ENCODE data around the gene PFKL.
"Not testable (repeated sequence)": the region's sequence is repeated elsewhere in the genome, so short reads cannot be mapped to it uniquely, and the experiment has no call there.

Gene PFKL

DNA sequence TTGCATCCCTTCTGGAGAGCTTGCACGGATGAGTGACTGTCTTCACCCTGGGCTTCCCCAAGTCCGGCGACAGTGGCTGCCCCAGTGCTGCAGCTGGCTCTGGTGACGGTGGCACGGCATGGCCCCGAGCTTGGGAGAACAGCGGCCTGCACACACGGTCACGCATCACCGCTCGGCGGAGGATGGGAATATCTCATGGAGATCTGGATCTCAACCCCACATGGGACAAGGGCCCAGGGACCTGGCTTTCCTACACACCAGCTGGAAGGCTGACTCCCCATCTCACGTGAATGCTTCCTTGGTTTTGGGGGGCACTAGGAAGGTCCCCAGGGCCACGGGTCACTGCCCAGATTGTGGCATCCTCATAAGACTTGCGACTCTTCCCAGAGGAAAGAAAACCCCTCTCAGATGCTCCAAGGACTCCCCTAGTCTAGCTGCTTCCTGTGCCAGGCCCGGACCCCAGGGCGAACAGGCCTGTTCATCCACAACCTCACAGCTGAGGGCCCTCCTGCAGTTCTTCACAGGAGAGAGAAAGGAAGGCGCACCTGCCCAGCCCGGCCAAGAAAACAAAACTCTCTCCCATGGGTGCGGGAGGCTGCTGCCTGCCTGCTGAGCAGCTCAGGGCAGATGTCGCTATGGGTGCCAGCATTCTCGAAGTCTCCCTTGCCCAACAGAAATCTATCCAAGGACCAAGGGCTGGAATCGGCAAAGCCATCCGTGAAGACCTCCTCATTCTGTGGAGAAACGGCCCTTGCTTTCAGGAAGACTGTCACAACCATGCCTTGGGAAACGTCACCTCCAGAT, 29.4 kb downstream of the PFKL start:
- no peak for DNase-seq

- no peak for DNase-seq
Measured at GRCh38 chr21:44329971-44330681, 30.3 kb downstream of the PFKL start.

GRCh38 chr21:44330698-44331097, 30.8 kb downstream of the PFKL start:
- no peak for DNase-seq

DNA sequence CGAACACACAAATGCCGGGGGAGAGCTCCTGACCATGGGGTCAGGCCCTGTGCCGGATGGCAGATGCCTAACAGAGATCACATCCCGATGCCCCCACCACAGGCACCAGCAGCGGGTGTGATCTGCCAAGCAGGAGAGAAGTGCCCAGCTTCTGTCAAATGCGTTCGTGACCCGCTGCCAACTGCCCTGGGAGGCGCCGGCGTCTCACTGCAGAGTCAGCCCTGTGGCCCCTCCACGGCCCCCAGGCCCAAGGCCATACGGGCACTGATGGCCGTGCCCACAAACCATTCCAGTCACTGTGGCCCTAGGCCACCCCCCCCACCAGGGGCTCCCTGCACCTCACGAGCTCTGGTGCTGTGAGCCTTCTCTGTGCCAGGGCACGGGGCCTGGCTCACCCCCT, 31.4 kb downstream of the PFKL start:
- DNase-seq, result no peak

- no peak for DNase-seq
Measured at GRCh38 chr21:44331650-44332307, 31.9 kb downstream of the PFKL start.

DNA sequence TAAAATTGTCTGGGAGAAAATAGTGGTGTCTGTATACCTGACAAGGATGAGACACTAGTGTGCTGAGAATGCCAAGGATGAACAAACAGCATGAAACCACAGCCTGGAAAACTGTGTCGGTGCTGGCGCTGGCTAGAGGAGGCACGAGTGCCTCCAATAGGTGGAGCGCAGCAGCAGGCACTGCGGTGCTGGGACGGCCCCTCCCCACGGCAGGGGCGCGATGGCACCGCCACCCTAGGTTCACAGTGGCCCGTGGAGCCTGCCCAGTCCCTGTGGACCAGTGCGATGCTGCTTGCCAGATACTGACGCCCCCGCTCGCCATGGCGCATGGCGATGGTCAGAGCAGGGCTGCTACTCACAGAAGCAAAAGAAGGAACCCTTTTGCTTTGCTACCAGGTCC, 32.5 kb downstream of the PFKL start:
- DNase-seq, result no peak

DNA sequence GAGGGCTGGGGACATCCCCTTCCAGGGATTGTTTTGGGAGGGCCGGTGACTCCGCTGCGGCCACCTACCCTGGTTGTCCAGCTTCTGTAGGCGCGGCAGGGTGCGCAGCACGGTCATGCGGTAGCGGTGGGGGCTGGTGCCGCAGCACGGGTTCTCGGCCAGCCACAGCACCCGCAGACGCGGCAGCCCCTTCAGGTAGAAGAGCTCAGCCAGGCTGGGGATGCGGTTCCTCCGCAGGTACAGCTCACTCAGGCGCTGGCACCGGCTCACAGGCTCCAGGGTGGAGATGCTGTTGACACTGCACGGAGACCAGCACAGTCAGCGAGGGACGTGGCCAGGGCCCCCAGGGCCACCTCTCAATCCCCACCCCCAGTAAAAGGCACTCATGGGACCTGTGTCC, 33.1 kb downstream of the PFKL start:
- DNase-seq, result no peak

GRCh38 chr21:44333509-44334328, 33.9 kb downstream of the PFKL start:
- no peak for DNase-seq

GRCh38 chr21:44334329-44335030, 34.6 kb downstream of the PFKL start:
- no peak for DNase-seq

- no peak for DNase-seq
Measured at GRCh38 chr21:44335266-44336059, 35.6 kb downstream of the PFKL start.

GRCh38 chr21:44337449-44337848, 37.6 kb downstream of the PFKL start:
- no peak for DNase-seq

- peak; percentile 25 to 37 for DNase-seq
Measured at GRCh38 chr21:44337941-44338895, 38.4 kb downstream of the PFKL start.

DNA sequence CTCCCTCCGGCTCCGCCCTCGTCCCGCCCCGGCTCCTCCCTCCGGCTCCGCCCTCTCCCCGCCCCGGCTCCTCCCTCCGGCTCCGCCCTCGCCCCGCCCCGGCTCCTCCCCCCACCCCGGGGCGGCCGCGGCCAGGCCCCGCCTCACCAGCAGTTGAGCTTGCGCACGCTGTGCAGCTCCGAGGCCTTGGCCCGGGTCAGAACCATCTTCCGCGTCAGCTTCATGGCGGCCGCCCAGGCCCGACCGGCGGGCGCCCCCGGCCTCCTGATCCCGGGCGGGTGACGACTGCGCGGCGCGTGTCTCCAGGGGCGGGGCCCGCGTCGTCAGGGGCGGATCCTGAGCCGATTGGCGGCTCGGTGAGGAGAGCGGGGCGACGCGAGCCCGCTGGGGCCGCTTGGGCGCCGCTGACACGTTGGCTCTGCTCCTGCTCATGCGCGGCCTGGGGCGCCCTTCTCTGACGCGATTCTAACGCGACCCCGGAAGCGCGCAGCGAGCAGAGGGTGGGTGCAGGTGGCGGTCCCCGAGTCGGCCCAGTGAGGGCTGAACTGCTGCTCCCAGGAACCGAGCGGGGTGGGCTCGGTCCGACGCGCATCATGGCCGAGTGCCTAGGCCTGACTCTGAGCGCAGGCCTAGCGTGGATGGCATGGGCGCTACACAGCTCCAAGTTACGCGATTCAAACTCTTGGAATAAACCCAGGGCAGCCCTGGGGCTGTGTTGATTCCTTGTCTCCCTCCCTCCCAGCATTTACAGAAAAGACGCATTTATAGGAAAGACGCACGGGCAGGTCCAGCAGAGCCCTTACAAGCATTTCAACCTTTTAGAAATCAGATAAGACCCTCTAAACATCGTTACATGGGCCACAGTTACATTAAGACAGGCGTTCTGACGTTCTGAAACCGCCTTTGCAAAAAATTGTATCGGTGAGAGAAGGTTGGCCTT, 39.4 kb downstream of the PFKL start, which contains the start of gene CFAP410:
CFAP410 (minus strand) TSS at position 420 of the 940 bp plus-strand sequence; CDS start at position 224, 196 bp downstream.
- DNase-seq, result peak; percentile 95 to 97

DNA sequence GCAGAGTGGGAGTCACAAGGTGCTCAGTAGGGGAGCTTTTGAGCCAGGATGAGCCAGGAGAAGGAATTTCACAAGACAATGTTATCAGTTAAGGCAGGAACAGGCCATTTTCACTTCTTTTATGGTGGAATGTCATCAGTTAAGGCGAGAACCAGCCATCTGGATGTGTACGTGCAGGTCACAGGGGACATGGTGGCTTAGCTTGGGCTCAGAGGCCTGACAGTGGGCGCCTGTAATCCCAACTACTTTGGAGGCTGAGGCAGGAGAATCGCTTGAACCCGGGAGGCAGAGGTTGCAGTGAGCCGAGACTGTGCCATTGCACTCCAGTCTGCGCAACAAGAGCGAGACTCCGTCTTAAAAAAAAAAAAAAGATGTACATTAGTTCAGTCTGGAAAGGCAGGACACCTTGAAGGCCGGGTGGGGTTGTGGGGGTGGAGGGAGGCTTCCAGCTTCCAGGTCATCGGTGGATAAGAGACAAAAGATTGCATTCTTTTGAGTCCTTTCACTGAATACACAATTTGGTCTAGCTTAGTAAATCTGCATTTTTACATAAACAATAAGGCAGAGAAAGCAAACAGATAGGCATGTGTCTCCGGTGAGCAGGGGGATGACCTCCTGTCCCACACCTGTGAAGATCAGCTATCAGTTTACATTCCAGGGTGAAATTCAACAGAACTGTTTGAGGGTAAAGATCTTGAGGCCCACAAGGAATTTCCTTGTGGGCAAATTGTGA, 42.0 kb downstream of the PFKL start:
- not testable (repeated sequence) for DNase-seq

GRCh38 chr21:44342981-44343380, 43.1 kb downstream of the PFKL start:
- not testable (repeated sequence) for DNase-seq

DNA sequence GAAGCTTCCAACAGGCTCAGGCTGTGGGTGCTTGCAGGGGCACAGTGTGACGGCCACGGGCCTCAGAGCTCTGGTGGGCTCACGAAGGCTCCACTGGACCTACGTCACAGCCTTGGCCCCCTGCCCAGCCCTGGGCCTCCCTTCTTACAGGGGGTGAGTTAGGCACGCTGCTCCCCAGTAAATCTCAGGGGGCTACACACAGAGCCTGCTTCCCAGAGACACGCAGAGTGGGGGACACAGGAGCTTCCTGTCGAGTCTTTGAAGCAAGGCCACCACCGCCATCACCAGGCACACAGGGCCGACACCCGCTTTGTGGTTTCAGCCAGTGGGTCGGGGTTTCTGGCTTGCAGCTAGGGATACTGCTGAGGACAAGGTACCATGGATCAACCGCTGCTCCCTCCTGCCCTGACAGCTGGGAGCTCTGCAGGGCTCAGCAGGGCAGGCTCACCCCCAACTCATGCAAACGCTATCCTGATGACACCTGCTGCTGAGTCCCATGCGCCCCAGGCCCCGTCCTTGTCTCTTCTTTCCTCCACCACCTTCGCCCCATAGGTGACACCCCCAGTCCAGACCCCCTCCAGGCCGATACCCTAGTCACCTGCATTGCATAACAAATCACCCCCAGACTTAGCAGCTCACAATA, 44.8 kb downstream of the PFKL start:
- DNase-seq, result no peak

DNA sequence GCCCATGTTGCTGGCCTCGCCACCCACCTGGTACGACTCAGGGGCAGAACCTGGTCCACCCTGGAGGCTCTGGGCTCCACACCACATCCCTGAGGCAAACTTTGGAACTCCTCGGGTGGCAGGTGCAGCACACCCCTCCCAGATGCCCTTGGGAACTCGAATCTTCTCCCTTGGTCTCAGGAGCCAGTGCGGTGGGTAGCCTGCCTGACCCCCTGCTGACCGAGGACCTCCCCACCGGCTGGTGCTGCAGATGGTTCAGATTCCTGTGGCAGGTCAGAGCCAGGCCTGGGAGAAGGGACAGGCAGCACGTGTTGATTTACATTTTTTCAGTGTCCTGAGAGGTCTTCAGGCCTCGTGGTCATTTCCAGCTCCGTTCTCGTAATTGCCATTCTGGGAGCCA, 45.6 kb downstream of the PFKL start:
- no peak for DNase-seq
